Activated CD4-positive, alpha-beta T cell treated with anti-CD3 and anti-CD28 coated beads, Interleukin-2, amount 10 ng/mL, durations not matched to agents 7 days and 5 days (primary cell): ENCODE results near the gene TBCK. TPM values are rescaled to one million over a fixed set of nuclear protein-coding genes. Genes with fewer than 3 reads are reported as not detected.

Experiments used
- CTCF ChIA-PET: fragments of 350-600 bp; sonication (Branson Sonifier 250); formaldehyde crosslinking; loops from one replicate; lab custom pipeline; 2021; ENCODE audit warnings: antibody characterized with exemption; lab: Charles Lee
- POLR2A ChIA-PET: fragments of 350-600 bp; sonication (Branson Sonifier 250); formaldehyde crosslinking; loops from one replicate; lab custom pipeline; 2021; ENCODE audit warnings: antibody characterized with exemption; lab: Charles Lee
- DNase-seq: peaks from one replicate; pipeline ENCODE4 v3.0.0-alpha.2; 2020
- H3K27ac Mint-ChIP-seq: one replicate; pipeline ENCODE4 v1.8.0; 2021; ENCODE audit warnings: mild to moderate bottlenecking, moderate library complexity, mixed read lengths
- H3K27me3 Mint-ChIP-seq: one replicate; pipeline ENCODE4 v1.8.0; 2021; ENCODE audit warnings: mixed read lengths
- H3K36me3 Mint-ChIP-seq: one replicate; pipeline ENCODE4 v1.8.0; 2021; ENCODE audit warnings: low read depth, mixed read lengths
- H3K4me1 Mint-ChIP-seq: one replicate; pipeline ENCODE4 v1.8.0; 2021; ENCODE audit warnings: mixed read lengths
- H3K4me3 Mint-ChIP-seq: one replicate; pipeline ENCODE4 v1.8.0; 2021; ENCODE audit warnings: mild to moderate bottlenecking, moderate library complexity, mixed read lengths
- H3K9me3 Mint-ChIP-seq: one replicate; pipeline ENCODE4 v1.8.0; 2021; ENCODE audit warnings: mixed read lengths
- total RNA-seq, 2 experiments: library from RNA; stranded (reverse); gene quantifications; one replicate each; pipeline ENCODE4 v1.2.3, GENCODE V29; 2021

Gene TBCK
- 10 to 100 TPM; 31.7 to 33.1 TPM for total RNA-seq

DNA sequence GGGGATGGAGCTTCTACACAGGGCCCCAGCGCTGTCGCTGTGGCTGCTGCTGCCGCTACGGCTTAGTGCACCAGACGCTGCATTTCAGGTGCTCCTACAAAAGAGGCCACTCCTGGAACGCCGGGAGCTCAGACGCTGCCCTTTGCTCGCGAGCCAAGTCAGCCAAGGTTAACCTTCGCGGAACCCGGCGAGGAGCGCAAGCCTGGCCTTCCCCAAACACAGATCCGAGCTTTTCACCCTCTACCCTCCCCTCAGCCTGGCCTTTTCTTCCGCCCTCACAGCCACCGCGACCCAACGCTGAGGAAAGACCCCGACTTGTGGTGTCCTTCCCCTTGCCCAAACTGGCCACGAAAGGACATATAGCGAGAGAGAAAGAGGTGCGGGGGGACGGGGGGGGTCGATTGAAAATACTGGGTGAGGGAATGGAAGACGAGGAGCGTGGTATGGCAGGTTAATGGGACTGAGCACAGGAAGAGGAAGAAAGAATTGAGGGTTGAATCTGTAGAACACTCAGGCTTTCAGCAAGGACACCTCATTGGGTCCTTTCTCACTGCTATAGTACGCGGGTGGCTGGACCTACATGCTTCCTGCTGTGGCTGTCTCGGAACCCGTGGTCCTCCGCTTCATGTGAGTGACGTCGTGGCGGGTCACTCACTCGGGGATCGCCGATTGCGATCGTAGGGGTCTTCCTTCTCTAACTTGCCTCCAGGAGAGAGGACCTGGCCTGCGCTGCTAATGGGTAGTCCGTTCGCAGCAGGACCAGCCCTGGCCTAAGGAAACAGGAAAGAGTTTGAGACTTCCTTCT is at the start of gene TBCK, which contains the start of gene AIMP1:
TSS of gene TBCK (minus strand) at position 242 of the 805 bp plus-strand sequence. CDS start 7,249 bp downstream, outside the sequence.
TSS of gene AIMP1 (plus strand) at position 583 of the 805 bp plus-strand sequence. CDS start 8,460 bp downstream, outside the sequence.
- ChIA-PET CTCF (interaction anchor here (1.6 kb wide), 1 partner anchor 12 kb away, joined by 3 read pairs; no protein-coding TSS in a partner anchor), POLR2A (no interaction called here)
- peaks cover 19% of the 10 kb centered on the region for H3K36me3 Mint-ChIP-seq
- H3K4me1 Mint-ChIP-seq, result peaks cover 35% of the 10 kb centered on the region
- peak; percentile 92 for DNase-seq
- H3K9me3 Mint-ChIP-seq, result peaks cover 4% of the 10 kb centered on the region
- no peak within 1 kb of the TSS for H3K4me3 Mint-ChIP-seq
- no peak within 1 kb of the TSS for H3K27ac Mint-ChIP-seq
- no peaks in the 10 kb centered on the region for H3K27me3 Mint-ChIP-seq

DNA sequence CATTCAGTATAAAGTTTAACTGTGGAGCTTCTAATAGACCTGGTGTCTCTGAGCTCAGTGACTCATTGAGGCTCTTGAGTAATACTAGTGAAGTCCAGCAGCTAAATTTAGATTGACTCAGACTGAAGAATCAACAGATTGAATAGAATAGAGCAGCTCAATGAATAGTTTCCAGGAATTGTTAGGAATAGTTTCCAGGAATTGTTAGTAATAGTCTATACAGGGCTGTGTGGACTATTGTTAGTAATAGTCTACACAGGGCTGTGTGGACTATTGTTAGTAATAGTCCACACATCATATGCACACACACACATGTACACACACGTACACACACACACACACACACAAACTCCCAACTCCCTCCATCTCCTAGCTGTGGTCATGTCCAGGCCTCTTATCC is 49.6 kb upstream of the TBCK start:
- Mint-ChIP-seq H3K27me3 (peaks cover 18% of the 10 kb centered on the region), H3K4me3 (no peak overlapping the region), H3K27ac (no peak overlapping the region), H3K9me3 (no peaks in the 10 kb centered on the region), H3K36me3 (no peaks in the 10 kb centered on the region), H3K4me1 (peaks cover 2% of the 10 kb centered on the region)
- POLR2A ChIA-PET, result no interaction called here
- DNase-seq, result no peak
- CTCF ChIA-PET, result no interaction called here

DNA sequence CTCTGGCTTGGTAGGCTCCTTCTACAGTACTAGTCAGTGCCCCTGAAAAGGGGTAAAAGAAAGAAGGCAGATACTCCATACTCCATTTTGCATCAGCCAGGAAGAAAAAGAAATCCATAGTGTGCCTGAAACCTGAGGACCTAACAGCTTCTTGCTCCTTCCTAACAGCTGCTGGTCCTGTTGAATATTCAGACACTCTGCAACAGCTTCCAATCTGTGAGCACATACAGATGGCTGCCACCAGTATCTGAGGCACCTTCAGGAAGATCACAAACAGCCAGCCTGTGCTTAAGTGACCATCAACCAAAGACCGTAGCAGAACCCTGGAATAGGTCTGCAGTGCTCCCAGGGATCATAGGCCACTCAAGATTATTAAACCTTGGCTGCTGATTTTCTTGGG is 48.3 kb upstream of the TBCK start:
- Mint-ChIP-seq H3K36me3 (no peaks in the 10 kb centered on the region), H3K27ac (no peak overlapping the region), H3K4me1 (peaks cover 1% of the 10 kb centered on the region), H3K4me3 (no peak overlapping the region), H3K9me3 (no peaks in the 10 kb centered on the region), H3K27me3 (peaks cover 11% of the 10 kb centered on the region)
- no peak for DNase-seq
- ChIA-PET POLR2A (no interaction called here), CTCF (interaction anchor here (0.5 to 1.3 kb wide), 2 partner anchors 16 to 162 kb away, joined by 3 read pairs; no protein-coding TSS in a partner anchor)

DNA sequence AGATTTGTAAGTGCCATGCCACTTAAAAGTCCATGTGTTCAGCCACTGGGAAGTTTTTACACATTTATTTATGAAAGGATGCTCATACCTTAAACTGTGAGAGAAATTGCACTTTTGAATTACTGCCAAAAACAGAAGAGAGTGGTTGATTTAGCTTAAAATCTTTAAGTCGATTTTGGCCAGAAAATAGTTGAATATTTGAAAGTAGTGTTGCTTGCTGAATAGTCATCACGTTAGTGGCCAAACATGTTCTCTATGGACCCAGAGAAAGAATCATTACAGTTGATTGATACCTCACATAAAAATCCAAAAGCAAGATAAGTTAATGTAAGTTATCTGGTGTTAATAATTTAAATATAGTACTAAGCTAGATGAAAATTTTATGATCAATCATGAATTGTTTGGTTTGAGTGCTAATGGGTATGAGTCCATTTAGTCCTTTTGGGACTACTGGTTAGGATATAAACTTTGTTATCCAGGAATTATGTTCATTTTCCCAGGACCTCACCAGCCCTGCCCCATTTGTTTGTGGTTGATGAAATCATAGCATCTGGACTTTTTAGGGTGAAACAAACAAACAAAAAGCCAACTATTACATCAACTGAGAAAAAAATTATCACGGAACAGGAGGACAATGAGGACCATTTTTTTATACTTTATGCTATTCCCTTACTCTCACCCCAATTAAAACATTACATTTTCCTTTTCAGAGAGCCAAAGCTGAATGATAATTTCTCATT is 46.2 kb upstream of the TBCK start:
- CTCF ChIA-PET, result no interaction called here
- H3K27ac Mint-ChIP-seq, result no peak overlapping the region
- no peaks in the 10 kb centered on the region for H3K4me1 Mint-ChIP-seq
- no peak for DNase-seq
- H3K36me3 Mint-ChIP-seq, result no peaks in the 10 kb centered on the region
- H3K4me3 Mint-ChIP-seq, result no peak overlapping the region
- POLR2A ChIA-PET, result no interaction called here
- peaks cover 9% of the 10 kb centered on the region for H3K27me3 Mint-ChIP-seq
- H3K9me3 Mint-ChIP-seq, result no peaks in the 10 kb centered on the region

DNA sequence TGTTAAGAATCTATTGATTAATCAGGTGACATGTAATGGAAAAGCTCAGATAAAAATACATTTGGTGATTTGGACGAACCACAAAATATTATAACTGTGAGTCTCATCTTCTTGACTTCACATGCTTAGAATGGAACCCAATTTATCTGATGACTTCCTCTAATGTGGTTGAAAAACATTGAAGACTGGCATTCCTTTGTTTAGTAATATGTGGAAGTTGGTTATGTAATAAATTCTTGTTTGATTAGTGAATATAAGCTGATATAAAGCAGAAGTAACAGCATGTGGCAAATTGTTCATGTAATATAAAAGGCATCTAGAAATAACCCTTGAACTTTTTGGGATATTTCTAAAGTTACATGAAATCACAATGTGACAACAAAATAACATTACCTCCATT is 42.9 kb upstream of the TBCK start:
- H3K4me1 Mint-ChIP-seq, result no peaks in the 10 kb centered on the region
- H3K9me3 Mint-ChIP-seq, result no peaks in the 10 kb centered on the region
- no peak overlapping the region for H3K27ac Mint-ChIP-seq
- DNase-seq, result no peak
- no peaks in the 10 kb centered on the region for H3K36me3 Mint-ChIP-seq
- CTCF ChIA-PET, result no interaction called here
- POLR2A ChIA-PET, result no interaction called here
- no peak overlapping the region for H3K4me3 Mint-ChIP-seq
- peaks cover 9% of the 10 kb centered on the region for H3K27me3 Mint-ChIP-seq

DNA sequence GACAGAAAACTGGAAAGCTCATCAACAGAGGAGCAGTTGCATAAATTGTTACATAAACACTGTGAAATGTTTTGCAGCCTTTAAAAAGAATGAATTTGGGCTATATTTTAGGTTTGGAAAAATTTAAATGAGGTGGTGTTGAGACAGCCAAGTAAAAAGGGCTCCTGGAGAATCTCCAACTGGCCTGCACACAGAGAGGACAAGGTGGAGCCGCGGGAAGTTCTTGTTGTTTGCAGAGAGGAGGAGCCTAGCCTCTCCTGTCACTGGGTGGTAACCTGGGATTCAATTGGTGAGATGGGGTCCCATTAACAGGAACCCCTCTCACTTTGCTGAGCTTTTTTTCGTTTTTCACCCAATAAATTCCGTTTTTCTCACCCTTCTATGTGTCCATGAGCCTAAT is 39.2 kb upstream of the TBCK start:
- Mint-ChIP-seq H3K27me3 (peaks cover 2% of the 10 kb centered on the region), H3K27ac (no peak overlapping the region), H3K4me1 (no peaks in the 10 kb centered on the region), H3K36me3 (peaks cover 7% of the 10 kb centered on the region), H3K9me3 (no peaks in the 10 kb centered on the region), H3K4me3 (no peak overlapping the region)
- ChIA-PET CTCF (no interaction called here), POLR2A (no interaction called here)
- no peak for DNase-seq

DNA sequence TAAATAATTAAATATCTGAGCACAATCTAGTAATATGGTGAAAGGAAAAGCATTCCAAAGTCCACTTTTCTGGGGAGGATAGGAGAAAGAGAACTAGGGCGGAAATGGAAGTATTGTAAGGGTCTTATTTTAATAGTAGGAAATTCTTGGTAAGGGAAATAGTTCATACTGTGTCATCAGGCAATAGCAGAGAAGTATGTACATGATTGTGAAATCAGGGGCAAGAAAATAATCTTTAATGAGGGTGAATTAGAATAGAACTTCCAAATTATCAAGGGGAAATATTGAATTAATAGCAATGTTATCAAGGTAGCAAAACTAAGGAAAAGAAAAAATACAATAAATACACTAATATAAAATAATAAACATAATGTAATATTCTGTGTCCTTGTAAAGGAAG is 37.8 kb upstream of the TBCK start:
- Mint-ChIP-seq H3K36me3 (peaks cover 13% of the 10 kb centered on the region), H3K27me3 (no peaks in the 10 kb centered on the region), H3K27ac (no peak overlapping the region), H3K4me1 (no peaks in the 10 kb centered on the region), H3K9me3 (no peaks in the 10 kb centered on the region), H3K4me3 (no peak overlapping the region)
- POLR2A ChIA-PET, result no interaction called here
- CTCF ChIA-PET, result no interaction called here
- no peak for DNase-seq

DNA sequence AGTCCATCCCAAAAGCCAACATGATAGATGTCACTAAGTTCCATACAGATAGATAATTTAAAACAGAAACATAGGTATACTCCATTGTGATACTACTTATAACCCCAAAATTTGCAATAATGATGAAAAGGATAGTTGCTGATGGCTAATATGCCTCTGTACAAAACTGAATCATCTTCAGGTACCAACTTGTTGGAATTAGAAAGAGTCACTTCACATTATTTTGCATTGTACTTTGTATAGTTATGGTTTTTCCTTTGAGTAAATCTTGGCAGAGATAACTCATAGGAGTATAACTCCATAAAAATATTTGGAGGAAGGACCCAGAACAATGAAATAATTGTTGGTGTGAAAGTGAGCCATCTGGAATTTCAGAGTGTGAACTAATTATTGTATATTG is 35.0 kb upstream of the TBCK start:
- Mint-ChIP-seq H3K9me3 (no peaks in the 10 kb centered on the region), H3K36me3 (peaks cover 25% of the 10 kb centered on the region), H3K4me3 (no peak overlapping the region), H3K27me3 (no peaks in the 10 kb centered on the region), H3K4me1 (no peaks in the 10 kb centered on the region), H3K27ac (no peak overlapping the region)
- ChIA-PET CTCF (no interaction called here), POLR2A (no interaction called here)
- no peak for DNase-seq

DNA sequence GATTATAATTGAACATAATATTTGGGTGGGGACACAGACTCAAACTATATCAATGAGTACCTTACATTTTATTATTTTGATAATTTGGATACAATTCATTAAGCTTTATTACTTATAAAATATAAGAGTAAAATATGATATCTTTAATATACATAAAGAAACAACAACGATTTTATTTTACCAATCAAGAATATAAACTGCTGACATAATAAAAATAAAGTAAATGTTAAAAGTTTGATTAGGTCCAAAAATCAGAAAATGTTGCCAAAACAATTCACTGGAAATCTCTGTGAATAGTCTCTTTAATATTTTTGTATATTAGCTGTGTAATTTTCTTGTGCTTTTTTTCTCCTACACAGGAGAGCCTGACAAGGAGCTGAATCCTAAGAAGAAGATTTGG is 31.2 kb upstream of the TBCK start:
- DNase-seq, result no peak
- Mint-ChIP-seq H3K9me3 (no peaks in the 10 kb centered on the region), H3K4me1 (peaks cover 1% of the 10 kb centered on the region), H3K27ac (no peak overlapping the region), H3K4me3 (no peak overlapping the region), H3K36me3 (peaks cover 35% of the 10 kb centered on the region), H3K27me3 (no peaks in the 10 kb centered on the region)
- POLR2A ChIA-PET, result no interaction called here
- CTCF ChIA-PET, result no interaction called here

DNA sequence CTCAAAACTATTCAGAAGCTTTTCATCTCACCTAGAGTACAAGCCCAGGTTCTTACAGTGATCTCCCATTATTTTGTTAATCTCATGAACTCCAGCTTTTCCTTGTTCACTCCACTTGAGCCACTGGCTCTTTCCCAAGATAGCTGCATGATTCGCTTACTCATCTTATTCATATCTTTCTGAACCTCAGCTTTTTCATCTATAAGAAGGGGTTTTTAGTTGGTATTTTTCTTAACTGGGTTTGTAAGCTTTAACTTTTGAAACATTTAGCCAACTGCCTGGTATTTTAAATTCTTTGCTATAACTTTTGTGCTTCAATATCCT is 28.6 kb upstream of the TBCK start:
- Mint-ChIP-seq H3K9me3 (peaks cover 3% of the 10 kb centered on the region), H3K4me3 (no peak overlapping the region), H3K36me3 (peaks cover 52% of the 10 kb centered on the region), H3K27ac (no peak overlapping the region), H3K27me3 (no peaks in the 10 kb centered on the region), H3K4me1 (peaks cover 21% of the 10 kb centered on the region)
- POLR2A ChIA-PET, result no interaction called here
- DNase-seq, result no peak
- CTCF ChIA-PET, result no interaction called here

DNA sequence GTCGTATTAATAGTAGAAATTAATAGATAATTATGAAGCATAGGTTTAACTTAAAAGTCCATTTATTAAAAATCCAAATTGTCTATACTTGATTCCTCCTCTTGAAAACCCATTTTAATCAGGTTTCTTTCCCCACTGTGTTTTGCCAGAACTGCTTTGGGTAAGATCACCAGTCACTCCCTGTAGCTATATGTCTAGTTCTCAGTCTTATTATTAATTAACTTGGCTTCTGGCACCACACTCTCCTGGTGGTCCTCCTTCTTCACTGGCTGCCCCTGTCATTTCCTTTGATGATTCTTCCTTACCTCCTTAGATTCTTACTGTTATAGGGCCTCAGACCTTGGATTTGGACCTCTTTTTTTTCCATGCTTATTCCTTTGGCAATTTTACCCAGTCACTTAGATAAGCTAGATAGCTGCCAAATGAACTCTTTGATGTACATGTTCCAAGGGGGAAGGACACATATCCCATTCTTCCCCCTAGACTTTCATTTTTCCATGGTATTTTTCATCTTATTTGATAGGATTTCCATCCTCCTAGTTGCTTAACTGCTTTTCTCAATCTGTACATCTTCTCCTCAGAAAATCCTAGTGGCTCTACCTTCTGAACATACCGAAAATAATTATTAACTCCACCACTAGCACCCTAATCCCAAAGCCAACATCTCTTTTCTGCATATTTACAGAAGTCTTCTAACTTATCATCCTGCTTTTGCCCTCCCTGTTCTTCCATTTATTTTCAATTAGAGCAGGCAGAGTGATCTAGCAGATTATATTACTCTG is 28.0 kb upstream of the TBCK start:
- H3K4me1 Mint-ChIP-seq, result peaks cover 23% of the 10 kb centered on the region
- DNase-seq, result no peak
- peaks cover 7% of the 10 kb centered on the region for H3K9me3 Mint-ChIP-seq
- peaks cover 52% of the 10 kb centered on the region for H3K36me3 Mint-ChIP-seq
- no peaks in the 10 kb centered on the region for H3K27me3 Mint-ChIP-seq
- H3K27ac Mint-ChIP-seq, result no peak overlapping the region
- ChIA-PET POLR2A (interaction anchor here (0.6 kb wide), 1 partner anchor 9 kb away, joined by 3 read pairs; no protein-coding TSS in a partner anchor), CTCF (no interaction called here)
- H3K4me3 Mint-ChIP-seq, result no peak overlapping the region

DNA sequence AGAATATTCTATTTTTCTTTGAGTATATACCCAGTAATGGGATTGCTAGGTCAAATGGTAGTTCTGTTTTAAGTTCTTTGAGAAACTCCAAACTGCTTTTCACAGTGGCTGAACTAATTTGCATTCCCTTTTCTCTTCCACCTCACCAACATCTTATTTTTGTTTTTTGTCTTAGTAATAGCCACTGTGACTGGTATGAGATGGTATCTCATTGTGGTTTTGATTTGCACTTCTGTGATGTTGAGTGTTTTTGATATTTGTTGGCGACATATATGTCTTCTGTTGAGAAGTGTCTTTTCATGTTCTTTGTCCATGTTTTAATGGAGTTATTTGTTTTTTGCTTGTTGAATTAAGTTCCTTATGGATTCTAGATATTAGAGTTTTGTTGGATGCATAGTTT is 24.8 kb upstream of the TBCK start:
- ChIA-PET CTCF (no interaction called here), POLR2A (no interaction called here)
- H3K4me3 Mint-ChIP-seq, result no peak overlapping the region
- no peaks in the 10 kb centered on the region for H3K27me3 Mint-ChIP-seq
- H3K9me3 Mint-ChIP-seq, result peaks cover 20% of the 10 kb centered on the region
- DNase-seq, result no peak
- peak overlapping the region; percentile 50 for H3K27ac Mint-ChIP-seq
- peaks cover 68% of the 10 kb centered on the region for H3K36me3 Mint-ChIP-seq
- H3K4me1 Mint-ChIP-seq, result peaks cover 23% of the 10 kb centered on the region

DNA sequence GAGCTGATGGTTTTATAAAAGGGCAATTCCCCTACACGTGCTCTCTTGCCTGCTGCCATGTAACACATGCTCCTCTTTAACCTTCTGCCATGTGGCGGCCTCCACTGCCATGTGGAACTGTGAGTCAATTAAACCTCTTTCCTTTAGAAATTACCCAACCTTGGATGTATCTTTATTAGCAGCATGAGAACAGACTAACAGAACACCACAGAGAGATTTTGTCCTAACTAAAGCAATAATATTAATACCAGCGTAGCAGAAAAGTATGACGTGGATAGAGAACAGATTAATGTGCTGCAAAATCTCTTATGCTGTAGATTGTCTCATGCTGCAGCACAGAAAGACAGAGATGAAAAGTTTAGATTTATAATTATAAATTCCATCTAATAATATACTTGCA is 23.4 kb upstream of the TBCK start:
- peaks cover 20% of the 10 kb centered on the region for H3K9me3 Mint-ChIP-seq
- no peaks in the 10 kb centered on the region for H3K27me3 Mint-ChIP-seq
- peaks cover 23% of the 10 kb centered on the region for H3K4me1 Mint-ChIP-seq
- ChIA-PET CTCF (no interaction called here), POLR2A (no interaction called here)
- H3K4me3 Mint-ChIP-seq, result no peak overlapping the region
- H3K36me3 Mint-ChIP-seq, result peaks cover 78% of the 10 kb centered on the region
- H3K27ac Mint-ChIP-seq, result no peak overlapping the region
- DNase-seq, result no peak
